SW480 (cell line): ENCODE results near the gene TMEM115.

ENCODE experiments used
- DNase-seq: peaks from one replicate; pipeline ENCODE4 v3.0.0-alpha.2; 2016; ENCODE audit warnings: low spot score

TMEM115 gene

DNA sequence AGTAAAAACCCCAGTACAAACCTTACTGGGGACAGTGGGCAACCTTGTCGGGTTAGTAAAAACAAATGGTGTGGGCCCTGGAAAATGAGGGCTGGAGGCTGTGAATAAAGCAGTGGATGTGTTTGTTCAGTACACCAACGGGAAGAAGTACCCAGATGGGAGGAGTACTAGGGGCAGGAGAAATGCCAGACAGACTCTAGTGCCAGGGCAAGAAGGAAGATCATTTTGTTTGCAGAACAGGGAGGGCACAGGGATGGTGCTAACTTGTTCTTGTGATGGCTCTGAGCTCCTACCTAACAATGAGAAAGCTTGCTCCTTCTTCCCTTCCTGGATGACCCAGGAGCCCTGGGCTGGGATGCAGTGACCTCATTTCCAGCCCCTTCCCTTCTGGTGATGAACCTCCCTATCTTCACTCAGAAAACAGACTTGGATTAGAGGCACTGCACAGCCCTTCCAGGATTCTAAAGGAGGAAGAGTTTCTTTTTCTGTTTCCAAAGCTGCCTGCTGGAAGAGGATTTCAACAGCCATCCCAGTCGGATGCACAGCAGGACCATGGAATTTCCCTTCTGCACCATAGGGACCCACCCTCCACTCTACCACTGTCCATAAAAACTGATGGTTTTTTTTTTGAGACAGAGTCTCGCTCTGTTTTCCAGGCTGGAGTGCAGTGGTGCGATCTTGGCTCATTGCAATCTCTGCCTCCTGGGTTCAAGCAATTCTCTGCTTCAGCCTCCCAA lies 24.8 kb downstream of the TMEM115 start:
- DNase-seq = no peak

DNA sequence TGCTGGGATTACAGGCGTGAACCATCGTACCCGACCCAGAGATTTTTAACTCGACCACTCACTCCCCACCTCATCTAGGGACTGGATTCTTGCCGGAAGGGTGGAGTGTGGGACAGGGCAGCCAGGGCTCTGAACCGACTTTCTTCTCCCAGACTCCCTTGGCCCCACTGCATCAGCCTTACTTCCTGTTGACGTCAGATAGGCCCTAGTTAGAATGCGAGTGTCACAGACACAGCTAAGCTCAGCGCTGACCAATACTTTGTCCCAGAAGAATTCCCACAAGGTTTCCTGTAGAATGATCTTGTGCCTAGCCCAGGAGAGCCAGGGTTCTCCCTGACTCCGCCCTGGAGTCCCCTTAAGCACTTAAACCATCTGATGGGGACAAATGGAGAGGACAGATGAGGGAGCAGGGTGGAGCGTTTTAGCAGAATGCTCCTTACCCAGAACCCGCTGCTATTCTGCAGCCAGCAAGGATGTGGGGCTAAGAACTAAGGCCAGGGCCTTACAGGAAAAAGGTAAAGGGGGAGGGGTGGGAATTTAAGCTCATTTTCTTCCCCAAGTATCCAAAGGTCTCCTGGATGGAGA lies 25.5 kb downstream of the TMEM115 start:
- no peak for DNase-seq

DNA sequence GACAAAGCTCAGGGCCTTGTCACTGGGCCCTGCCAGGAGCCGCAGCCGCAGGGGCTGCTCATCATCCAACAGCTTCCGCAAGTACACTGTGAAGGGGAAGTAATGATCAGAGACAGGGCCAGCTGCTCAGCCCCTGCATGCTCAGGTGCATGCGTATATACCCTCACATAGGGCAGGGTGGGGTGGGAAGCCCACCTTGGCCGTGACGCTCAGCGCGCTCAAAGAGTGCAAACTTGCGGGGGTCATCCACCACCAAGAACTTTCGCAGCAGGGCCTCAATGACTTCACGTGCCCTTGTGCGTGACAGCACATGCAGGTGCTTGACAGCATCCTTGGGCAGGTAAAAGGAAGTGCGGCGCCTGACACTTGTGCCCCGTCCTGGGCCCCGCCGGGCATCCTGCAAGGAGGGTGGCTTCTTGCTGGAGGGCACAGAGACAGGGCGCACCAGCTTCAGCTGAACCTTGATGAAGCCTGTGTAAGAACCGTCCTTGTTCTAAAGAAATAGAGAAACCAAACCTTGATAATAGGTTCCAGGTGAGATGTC lies 27.9 kb downstream of the TMEM115 start:
- DNase-seq = no peak

DNA sequence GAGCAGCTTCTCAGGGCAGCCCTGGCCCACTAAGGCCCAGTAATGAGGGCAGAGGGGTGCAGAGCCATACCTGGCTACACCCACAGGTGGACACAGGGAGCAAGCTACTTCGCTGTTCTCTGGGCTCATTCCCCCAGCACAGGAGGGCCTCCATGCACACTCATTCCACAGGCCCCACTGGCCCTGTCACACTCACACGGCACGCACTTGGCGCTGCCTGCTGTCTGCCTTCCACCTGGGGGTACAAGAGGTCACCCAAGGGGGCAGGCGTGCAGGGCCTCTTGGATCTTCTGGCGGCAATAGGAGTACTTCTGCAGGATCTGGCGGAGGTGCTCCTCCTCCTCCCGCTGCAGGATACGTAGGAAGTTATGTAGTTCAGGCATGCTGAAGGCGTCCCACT lies 29.0 kb downstream of the TMEM115 start:
- DNase-seq = no peak

DNA sequence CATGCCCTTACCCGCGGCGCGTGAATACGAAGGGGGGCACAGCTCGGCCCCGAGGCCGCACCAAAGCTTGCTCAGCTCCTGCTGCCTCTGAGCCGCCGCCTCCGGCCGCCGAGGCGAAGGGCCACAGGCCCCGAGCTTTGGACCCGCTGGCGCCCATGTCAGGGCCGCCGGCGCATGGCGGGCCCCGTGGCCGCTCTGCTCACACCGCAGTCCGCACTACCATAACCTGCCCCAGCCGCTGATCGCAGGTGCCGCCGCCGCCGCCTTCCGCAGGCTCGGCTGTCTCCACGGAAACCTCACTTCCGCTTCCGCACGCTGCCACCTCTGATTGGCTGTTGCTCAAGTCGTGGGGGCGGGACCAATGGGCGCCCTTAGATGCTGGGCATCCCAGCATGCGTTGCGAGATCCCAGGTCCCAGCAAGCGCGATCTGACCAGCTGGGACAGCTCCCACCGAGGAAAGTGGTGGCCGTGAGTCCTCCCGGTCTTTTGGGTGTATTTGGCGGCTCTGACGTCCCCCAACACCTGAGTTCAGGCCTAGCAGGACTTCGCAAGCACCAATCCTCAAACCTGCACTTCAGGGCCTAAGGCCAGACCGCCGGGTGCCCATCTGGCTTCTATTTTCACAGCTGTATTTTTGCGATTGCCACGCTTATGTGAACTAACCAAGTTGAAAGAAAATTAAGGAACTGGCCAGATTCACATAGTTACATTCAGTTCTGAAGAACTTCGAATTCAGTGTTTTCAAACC lies 31.2 kb downstream of the TMEM115 start, which contains the start of gene TUSC2:
TSS of gene TUSC2 (minus strand) at position 281 of the 749 bp plus-strand sequence. CDS start at position 157, 124 bp downstream.
- peak; percentile 95 for DNase-seq

DNA sequence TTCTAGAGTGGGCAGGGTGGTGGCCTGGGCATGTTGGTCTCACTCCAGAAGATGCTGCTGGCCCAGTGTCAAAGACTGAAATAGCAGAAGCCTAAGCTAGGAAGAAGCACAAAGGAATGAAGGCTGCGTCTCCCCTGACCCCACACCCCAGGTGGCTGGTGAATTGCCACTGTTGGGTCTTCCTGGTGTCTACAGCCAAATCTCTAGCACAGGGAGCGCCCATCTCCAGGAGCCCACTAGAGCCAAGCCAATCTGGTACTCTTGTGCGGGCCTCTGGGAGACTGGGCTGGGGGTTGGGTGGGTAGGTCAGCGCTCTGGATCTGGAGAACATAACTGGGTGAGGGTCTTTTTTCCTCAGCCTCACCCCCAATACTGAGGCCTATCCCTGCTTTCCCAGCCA lies 32.2 kb downstream of the TMEM115 start:
- no peak for DNase-seq

DNA sequence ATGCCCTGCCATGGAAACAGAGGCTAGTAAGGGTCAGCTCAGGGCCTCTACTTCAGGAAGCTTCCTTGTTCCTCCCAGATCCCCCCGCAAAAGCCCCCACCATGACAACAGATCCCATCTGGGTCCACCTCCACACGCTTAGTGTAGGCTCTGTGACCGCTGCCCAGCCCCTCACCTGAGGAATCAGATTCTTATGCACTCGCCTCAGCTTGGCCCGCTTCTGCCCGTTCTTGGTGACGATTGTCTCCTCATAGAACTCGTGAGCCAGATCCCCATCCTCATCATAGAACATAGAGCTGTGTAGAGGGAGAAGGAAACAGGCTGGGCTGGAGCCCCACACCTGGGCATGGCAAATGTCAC lies 33.2 kb downstream of the TMEM115 start:
- DNase-seq = no peak

DNA sequence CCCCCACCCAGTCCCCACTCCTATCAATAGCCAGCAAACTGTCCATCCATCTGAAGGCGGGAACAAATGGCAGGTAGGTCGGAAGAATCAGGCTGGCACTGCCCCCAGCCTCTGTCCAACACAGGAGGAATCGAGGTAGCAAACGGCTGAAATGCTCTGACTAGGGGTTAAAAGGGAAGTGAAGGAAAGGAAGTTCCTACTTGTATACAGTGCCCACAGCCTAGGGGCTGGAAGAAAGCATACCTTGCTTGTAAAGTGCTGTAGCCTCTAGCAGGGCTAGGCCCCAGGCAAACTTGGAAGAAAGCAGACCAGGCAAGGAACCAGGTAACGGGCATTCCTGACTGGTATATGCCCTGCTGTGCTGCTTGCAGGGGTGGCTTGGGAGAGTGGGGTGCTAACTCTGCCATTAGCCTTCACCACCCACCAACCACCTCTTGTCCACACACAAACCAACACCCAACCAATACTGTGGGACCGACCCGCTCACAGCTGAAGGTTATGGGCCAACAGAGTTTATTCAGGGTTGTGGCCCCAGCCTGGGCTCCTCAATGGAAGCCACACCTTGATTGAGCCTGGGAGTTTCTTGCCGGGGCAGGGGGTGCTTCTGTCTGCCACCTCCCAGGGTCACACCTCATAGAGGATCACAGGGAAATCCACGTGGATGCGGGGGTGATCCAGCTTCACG lies 33.7 kb downstream of the TMEM115 start:
- DNase-seq = no peak

DNA sequence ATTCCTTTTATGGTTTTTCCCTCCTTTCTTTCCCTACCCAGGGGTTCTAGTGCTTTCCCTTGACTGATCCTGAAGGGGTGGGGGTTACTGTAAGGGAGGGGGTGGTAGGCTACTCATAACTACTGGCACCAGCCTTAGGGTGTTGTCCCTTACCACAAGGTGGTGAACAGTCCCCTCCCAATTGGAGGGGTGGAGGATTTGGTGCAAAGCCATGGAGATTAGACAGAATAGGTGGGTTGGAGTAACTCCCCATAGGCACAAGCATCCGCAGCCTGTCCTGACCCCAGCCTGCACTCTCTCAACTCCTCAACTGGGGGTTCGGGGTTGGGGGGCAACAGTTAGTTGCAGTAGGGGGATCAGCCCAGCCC lies 34.2 kb downstream of the TMEM115 start:
- no peak for DNase-seq

DNA sequence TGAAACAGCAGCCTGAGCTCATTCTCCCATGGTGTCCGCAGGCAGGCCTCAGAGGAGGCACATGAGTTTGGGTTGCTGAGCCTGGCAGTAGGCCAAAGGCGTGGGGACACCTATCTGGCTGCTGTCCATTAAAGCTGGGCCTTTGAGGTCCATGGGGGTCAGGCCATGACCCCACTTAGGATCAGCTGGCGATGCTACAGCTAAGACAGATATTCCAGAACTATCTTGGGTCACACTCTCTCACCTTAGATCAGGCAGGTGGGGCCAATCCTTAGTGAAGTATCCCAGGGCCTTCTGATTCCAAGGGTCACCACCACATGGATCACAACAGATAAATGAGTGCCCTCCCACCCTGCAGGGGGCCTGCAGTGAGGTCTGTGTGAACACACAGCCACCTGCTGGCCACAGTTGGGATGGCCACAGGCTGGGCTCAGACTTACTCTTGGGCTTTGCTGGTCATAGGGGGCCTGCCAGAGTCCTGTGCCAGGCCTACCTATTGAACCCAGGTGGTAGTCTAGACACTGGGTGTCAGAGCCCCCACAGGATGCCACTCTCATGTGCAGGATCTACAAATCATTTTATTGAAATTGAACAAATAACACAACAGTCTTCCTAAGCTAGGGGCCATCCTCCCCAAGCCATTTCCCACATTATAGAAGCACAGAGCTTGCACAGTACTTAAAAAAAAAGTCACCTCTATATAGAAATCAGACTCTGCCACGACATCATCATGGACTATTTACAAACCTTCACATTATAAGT lies 34.8 kb downstream of the TMEM115 start:
- peak; percentile 63 for DNase-seq

DNA sequence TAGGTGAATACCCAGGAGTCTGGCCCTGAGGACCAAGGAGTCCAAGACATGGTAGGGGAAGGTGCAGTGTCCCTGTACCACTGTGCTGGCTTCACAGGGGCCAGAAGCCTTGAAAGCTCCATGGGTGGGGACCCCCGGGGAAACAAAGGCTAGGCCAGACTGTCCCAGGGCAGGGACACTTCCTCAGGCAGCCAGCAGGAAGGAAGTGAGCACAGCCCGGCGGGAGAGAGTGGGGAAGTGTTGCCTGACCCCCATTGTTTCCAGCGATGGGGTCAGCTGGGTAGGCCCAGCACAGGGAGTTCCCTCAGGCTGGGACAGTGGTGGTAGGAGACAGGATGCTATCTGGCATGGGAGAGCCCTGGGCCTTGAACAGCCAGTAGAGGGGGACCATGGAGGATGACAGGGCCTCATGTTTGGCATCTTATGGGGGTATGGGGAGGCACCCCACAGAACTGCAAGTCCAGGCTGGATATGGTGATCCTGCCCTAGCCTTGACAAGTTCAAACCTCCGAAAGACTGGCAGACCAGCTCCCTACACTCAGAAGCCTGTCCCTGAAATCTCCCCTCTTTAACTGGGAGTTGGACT lies 35.6 kb downstream of the TMEM115 start:
- DNase-seq = no peak

DNA sequence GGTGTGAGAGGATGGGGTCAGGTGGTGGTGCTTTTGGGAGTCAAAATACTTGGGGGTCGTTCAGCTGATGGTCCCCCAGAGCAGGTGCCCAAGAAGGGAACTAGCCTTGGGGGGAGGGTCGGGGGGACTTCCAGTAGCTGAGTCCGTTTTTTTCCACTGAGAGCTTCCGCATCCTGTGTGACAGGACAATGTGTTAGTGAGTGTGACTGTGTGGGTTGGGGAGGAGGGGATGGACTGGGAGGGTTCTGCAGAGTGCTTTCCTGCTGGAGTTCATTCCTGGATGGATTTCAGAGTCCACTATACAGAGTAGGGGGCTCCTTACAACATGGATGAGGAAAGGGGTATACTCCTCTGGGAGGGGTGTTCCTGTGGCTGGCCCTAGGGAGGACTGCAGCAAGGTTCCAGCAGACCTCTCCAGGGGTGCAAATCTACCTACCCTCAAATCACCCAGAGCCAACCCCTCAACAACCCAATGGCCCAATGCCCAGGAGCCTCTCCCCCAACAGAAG lies 36.2 kb downstream of the TMEM115 start:
- DNase-seq = no peak

DNA sequence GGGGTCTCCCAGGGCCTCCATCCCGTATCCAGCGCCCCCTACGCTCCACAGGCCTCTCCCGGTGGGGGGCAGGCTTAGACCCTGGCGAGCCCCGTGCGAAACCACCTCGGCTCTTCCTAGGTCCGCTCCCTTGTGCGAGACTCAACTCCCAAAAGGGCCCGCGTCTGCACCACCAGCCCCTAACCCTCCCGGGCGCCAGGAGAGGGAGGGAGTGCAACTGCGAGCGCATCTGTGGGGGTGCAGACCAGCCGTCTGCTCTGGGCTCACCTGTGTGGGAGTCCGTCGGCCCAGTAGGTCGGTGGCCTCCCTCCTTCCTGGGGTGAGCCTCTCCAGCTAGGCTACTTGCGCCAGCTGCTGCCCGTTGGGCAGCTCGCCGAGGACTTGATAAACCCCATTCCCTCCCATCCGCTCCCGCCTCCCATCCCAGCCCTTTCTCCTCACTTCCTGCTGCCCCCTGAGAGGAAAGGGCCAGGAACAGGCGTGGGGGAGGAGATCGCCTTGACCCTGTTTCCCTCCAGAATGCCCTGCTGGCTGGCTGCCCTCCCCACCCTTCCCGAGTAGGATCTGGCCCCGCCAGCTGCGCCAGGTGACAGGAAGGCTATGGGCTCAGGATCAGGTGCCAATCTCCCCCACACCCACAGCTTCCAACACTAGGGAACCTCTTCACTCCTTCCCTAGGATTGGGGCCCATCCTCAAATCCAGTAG lies 36.8 kb downstream of the TMEM115 start, which contains the start of gene HYAL2:
TSS of gene HYAL2 (minus strand) at position 360 of the 706 bp plus-strand sequence. CDS start 2,256 bp downstream, outside the sequence.
- DNase-seq = no peak

DNA sequence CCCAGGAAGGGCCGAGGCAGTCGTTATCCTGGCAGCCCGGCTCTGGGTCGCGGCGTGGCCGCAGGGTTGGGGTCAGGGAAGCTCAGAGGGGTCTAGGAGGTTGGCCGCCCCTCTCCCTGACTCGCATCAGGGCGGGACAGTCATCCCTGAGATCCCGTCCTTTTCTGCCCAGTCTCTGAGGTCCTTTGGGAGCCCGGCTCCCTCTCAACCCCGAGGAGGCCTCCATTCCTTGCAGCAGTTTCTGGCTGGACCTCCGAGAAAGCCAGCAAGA lies 37.3 kb downstream of the TMEM115 start:
- DNase-seq = no peak

DNA sequence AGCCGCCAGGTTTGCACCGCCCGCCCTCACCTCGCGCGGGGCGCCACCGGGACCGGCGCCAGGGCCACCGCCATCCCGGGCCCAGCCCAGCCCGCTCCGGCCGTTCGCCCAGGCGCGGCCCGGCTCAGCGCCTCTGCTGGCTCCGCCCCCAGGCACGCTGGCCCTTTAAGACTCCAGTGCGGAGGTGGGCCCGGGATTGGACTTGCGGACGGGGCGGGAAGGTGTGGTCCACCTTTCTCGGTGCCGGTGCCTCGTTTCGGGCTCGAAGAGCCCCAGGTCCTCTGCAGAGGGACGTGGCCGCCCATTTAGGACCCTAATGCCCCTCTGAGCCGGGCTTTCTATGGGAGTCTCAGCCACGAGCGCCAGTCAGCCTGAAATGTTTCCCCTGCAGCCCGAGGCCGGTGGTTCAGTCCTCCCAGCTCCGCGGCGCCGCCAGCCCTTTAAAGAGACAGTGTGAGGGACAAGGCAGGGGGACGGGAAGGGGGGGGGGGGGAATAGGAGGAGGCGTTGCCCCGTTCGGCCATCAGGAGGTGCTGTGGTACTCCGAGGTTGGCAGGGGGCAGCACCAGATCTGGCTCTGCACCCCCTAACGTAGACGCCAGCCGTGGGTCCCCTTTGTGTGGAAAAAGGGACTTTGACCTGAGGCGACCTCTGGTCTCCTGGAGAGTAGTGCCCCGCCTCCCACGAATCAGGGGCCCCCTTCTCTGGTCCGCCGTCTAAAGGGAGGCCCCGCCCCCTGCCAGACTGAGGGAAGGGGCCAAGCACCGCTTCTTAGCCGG lies 37.8 kb downstream of the TMEM115 start:
- peak; percentile 89 for DNase-seq

DNA sequence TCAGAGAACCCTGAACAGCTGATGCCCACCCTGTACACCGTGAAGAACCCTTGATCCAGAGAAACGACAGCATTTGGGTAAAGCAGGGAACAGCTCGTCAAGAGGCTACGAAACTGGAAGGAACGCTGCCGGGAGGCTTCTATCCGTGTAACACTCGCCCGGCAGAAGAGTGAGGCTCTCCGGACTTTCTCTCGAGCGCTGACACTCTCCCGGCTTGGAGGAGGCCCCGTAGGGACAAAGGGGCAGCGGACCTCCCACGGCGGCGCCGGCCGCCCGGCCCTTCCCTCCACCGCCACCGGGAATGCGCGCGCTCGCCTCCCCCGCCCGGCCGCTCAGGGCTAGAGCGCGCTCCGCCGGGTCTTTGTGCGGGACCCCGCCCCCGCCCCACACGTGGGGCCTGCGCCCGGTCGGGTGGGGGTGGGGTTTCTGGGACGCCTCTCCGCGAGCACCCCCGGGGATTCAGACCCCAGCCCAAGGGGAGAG lies 38.4 kb downstream of the TMEM115 start:
- no peak for DNase-seq

DNA sequence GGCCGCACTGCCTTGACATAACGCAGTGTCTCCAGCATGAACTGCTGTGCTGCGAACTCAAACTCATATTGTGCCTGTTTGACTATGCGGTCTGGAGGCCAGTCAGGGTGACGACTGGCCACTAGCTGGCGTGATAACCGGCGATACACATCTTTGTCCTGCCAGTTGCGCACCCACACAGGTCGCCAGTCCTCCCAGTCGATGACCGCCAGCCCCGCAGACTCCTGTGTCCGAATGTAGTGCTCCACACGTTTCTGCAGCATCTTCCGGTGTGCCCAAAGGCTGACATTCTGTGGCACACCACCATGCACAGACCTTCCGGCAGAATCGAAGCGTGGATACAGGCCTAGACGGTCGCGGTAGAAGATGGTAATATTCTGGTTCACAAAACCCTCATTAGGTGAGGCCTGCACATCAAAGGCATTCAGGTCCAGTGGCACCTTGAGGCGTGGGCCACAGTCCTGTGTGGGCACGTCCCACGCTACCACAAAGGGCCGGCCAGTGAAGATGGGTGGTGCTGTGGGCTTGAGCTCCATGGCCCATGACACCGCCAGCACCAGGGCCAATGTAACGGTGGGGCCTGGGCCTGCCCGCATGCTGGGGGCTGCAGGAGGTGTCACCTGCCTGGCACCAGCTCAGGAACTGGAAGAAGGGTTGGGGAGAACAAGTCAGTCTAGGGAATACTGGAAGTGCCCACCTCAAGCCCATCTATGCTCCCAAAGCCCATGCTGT lies 39.3 kb downstream of the TMEM115 start:
- DNase-seq = no peak

DNA sequence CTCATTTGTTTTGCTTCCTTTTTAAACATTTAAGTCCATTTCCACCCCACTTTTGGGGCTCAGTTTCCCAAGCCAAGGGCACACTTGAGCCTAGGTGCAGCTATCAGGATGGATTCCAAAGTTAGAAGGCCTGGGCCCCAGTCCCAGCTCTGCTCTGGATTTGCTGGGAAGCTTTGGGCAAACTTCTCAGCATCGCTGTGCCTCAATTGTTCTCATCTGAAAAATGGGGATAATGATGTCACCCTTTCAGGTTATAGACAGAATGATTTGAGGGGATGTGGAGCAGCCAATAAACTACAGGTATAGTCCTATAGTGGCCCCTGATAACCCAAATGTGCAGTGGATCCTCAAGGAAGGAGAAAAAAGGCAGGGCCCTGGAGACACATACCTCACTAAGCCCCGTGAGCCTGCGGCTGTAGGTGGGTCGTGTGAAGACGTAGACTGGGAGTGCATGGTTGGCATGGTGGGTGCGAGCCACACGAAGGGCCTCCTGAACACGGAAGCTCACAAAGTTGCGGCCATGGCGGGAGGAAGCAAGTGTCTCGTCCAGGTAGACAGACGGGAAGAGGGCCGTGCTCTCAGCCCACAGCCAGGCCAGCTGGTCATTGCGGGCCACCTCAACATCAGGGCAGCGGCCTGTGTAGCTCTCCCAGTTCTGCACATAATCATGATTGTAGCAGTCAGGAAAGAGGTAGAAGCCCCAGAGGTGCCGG lies 40.0 kb downstream of the TMEM115 start:
- no peak for DNase-seq
